Measurements from ENCODE around the gene FRMD3. TPM values are rescaled to one million over a fixed set of nuclear protein-coding genes. Genes with fewer than 3 reads are reported as not detected.

Gene FRMD3
- polyA plus RNA-seq, 1 donor from 2014 or later = 13.0 TPM

DNA sequence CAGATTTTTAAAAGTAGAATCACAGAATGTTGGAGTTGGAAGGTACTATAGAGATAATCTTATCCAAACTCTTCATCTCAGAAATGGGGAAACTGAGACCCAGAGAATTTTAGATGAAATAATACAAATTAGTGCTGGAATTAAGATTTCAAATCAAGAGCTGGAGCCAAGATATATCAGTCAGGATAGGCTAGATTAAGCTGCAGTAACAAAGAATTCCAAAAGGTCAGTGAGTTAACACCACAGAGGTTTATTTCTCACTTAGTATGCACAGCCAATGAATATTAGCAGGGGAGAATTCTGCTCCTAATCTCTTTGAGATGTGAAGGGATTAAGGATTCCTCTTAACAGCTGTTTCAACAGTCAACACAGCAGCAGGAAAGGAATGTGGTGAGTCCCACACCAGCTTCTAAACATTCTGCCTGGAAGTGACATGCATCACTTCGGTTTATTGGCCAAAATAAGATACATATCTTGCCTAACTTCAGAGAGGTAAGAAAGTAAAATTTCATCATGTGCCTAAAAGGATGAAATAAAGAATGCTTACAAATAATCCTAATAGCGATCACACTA lies 136.8 kb downstream of the FRMD3 start:
- no peaks in the 10 kb centered on the region for H3K27me3 ChIP-seq (ENCODE audit: insufficient read depth, low read depth, low read length)
- H3K9me3 ChIP-seq (ENCODE audit: low read length) = no peaks in the 10 kb centered on the region

DNA sequence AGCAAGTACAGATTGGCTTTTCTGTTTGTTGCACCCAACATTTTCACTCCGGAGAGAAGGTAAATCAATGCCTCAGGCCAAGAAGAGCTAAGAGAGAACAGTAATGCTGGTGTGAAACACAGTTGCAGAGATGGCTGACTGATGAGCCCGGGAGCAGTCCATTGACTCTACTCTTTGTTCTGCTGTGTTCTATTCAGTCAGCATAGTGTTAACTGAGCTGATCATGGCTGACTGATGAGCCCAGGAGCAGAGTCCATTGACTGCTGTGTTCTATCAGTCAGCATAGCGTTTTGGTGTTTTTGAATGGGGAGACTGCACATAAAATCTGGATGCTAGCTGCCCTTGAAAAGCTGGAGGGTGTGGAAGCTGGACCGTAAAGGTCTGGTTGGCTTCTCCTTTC lies 141.4 kb downstream of the FRMD3 start:
- Histone ChIP-seq H3K27me3 (ENCODE audit: insufficient read depth, low read depth, low read length) (no peaks in the 10 kb centered on the region), H3K9me2 (ENCODE audit: insufficient read depth, low read length) (no peaks in the 10 kb centered on the region), H4K20me1 (ENCODE audit: insufficient read depth) (no peaks in the 10 kb centered on the region), H3K79me2 (replicated peaks; ENCODE audit: insufficient read depth, low read length) (no peaks in the 10 kb centered on the region), H3K27ac (ENCODE audit: low read length) (no peak overlapping the region), H3K9ac (ENCODE audit: low read length) (no peak overlapping the region), H3K36me3 (ENCODE audit: insufficient read depth, low read length) (no peaks in the 10 kb centered on the region), H3K4me2 (ENCODE audit: low read length) (no peak overlapping the region), H2AFZ (ENCODE audit: low read depth, low read length) (no peak overlapping the region), H3K4me3 (ENCODE audit: low read length) (no peak overlapping the region), H3F3A (ENCODE audit: insufficient read depth, low read length, poor library complexity, severe bottlenecking) (no peaks in the 10 kb centered on the region), H3K9me3 (ENCODE audit: low read length) (no peaks in the 10 kb centered on the region)
- no peak for TF ChIP-seq MXI1 (conservative IDR thresholded peaks at IDR 0.05; ENCODE audit: poor library complexity, severe bottlenecking)
- TF ChIP-seq RAD21 (conservative IDR thresholded peaks at IDR 0.05) = no peak
- no peak for TF ChIP-seq EP300 (conservative IDR thresholded peaks at IDR 0.05; ENCODE audit: poor library complexity, severe bottlenecking)
- no peak for TF ChIP-seq SMC3 (conservative IDR thresholded peaks at IDR 0.05; ENCODE audit: poor library complexity)
- TF ChIP-seq EZH2 (IDR thresholded peaks at IDR 0.05; ENCODE audit: borderline replicate concordance, insufficient read depth, low read length, poor library complexity, severe bottlenecking) = no peak
- TF ChIP-seq, protein P1, sequence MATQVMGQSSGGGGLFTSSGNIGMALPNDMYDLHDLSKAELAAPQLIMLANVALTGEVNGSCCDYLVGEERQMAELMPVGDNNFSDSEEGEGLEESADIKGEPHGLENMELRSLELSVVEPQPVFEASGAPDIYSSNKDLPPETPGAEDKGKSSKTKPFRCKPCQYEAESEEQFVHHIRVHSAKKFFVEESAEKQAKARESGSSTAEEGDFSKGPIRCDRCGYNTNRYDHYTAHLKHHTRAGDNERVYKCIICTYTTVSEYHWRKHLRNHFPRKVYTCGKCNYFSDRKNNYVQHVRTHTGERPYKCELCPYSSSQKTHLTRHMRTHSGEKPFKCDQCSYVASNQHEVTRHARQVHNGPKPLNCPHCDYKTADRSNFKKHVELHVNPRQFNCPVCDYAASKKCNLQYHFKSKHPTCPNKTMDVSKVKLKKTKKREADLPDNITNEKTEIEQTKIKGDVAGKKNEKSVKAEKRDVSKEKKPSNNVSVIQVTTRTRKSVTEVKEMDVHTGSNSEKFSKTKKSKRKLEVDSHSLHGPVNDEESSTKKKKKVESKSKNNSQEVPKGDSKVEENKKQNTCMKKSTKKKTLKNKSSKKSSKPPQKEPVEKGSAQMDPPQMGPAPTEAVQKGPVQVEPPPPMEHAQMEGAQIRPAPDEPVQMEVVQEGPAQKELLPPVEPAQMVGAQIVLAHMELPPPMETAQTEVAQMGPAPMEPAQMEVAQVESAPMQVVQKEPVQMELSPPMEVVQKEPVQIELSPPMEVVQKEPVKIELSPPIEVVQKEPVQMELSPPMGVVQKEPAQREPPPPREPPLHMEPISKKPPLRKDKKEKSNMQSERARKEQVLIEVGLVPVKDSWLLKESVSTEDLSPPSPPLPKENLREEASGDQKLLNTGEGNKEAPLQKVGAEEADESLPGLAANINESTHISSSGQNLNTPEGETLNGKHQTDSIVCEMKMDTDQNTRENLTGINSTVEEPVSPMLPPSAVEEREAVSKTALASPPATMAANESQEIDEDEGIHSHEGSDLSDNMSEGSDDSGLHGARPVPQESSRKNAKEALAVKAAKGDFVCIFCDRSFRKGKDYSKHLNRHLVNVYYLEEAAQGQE (IDR thresholded peaks at IDR 0.05; ENCODE audit: borderline replicate concordance) = no peak
- no peak for TF ChIP-seq POLR2AphosphoS5 (IDR thresholded peaks at IDR 0.05)
- TF ChIP-seq CTCF (IDR thresholded peaks at IDR 0.05; ENCODE audit: poor library complexity, severe bottlenecking) = no peak
- TF ChIP-seq TAF1 (IDR thresholded peaks at IDR 0.05; ENCODE audit: low read depth) = no peak

More for the DNA sequence above, 136.8 kb downstream of the FRMD3 start:
- no peaks in the 10 kb centered on the region for H3K36me3 ChIP-seq (ENCODE audit: insufficient read depth, low read length)
- no peak overlapping the region for H2AFZ ChIP-seq (ENCODE audit: low read depth, low read length)
- H3K9me2 ChIP-seq (ENCODE audit: insufficient read depth, low read length) = no peaks in the 10 kb centered on the region
- H3K9ac ChIP-seq (ENCODE audit: low read length) = no peak overlapping the region
- TF ChIP-seq EP300 (conservative IDR thresholded peaks at IDR 0.05; ENCODE audit: poor library complexity, severe bottlenecking) (no peak), EZH2 (IDR thresholded peaks at IDR 0.05; ENCODE audit: borderline replicate concordance, insufficient read depth, low read length, poor library complexity, severe bottlenecking) (no peak), TAF1 (IDR thresholded peaks at IDR 0.05; ENCODE audit: low read depth) (no peak), SMC3 (conservative IDR thresholded peaks at IDR 0.05; ENCODE audit: poor library complexity) (no peak), MXI1 (conservative IDR thresholded peaks at IDR 0.05; ENCODE audit: poor library complexity, severe bottlenecking) (no peak), RAD21 (conservative IDR thresholded peaks at IDR 0.05) (no peak), POLR2AphosphoS5 (IDR thresholded peaks at IDR 0.05) (no peak), CTCF (IDR thresholded peaks at IDR 0.05; ENCODE audit: poor library complexity, severe bottlenecking) (no peak)
- TF ChIP-seq, protein P1 (IDR thresholded peaks at IDR 0.05; ENCODE audit: borderline replicate concordance) = no peak
- no peaks in the 10 kb centered on the region for H3F3A ChIP-seq (ENCODE audit: insufficient read depth, low read length, poor library complexity, severe bottlenecking)
- no peaks in the 10 kb centered on the region for H4K20me1 ChIP-seq (ENCODE audit: insufficient read depth)
- H3K79me2 ChIP-seq (replicated peaks; ENCODE audit: insufficient read depth, low read length) = no peaks in the 10 kb centered on the region
- no peak overlapping the region for H3K27ac ChIP-seq (ENCODE audit: low read length)
- H3K4me3 ChIP-seq (ENCODE audit: low read length) = no peak overlapping the region
- H3K4me2 ChIP-seq (ENCODE audit: low read length) = no peak overlapping the region

All from neural cell (in vitro differentiated cells).